Stimulated activated CD8-positive, alpha-beta memory T cell treated with anti-CD3 and anti-CD28 coated beads, Interleukin-7, amount 100 ng/mL, for 24 hours (primary cell): Measurements from ENCODE around the gene UBE2G2.
"Not testable (repeated sequence)": the region's sequence is repeated elsewhere in the genome, so short reads cannot be mapped to it uniquely, and the experiment has no call there.

Experiments used
- DNase-seq: peaks from one replicate; pipeline ENCODE4 v3.0.0-alpha.2; 2020; ENCODE audit warnings: low read depth

UBE2G2 gene

DNA sequence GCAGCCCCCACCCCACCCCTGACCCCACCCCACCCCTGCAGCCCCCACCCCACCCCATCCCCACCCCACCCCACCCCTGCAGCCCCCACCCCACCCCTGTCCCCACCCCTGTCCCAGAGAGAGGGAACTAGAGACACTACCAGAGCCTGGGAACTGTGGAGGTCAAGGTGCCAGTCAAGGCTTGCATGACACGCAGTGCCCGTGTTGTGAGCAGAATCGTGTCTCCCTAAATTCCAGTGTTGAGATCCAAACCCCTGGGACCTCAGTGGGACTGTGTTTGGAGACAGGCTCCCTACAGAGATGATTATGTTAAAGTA is 34.7 kb upstream of the UBE2G2 start:
- DNase-seq, result no peak

DNA sequence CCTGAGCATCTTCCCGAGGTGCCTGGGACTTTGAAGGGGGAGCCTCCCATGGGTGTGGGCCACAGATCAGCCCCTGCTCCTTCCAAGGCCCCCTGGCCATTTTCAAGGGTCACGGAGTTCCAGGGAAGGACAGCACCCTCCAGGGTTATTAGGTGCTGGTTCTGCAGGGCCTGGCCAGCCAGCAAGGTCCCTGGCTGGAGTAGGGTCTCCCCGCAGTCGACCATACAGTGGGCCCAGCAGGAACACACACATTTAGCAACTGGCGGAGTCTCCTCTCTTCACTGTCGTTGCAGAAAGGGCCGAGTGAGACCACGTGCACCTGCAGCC is 34.0 kb upstream of the UBE2G2 start:
- no peak for DNase-seq

DNA sequence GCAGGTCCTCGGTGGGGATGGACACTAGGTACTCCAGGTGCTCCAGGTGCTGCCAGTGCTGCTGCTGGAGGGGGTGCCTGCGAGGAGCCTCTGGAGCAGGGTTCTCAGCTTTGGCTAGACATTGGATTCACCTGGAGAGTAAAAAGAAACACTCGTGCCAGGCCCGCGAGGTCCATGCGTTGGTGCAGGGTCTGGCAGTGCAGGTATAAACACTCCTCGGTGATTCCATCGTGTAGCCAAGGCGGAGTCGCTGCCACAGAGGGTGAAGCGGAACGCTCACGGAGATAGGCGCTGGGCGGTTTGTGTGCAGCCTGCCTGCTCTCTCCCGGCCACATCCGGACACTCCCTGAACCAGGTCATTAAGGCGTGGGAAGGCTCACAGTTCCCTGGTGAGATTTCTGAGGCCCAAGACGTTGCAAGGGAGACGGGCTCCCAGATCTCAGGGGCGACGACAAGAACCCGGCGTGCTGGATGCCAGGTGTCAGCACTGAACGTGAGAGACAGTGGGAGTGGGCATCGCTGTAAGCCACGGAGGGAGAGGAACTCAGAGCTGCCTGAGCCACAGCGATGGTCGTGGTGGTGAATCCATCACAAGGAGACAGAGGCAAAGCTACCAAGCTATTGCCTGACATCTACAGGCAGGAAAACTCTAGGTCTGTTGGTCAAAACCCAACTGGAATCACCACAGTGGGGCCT is 33.5 kb upstream of the UBE2G2 start:
- no peak for DNase-seq

DNA sequence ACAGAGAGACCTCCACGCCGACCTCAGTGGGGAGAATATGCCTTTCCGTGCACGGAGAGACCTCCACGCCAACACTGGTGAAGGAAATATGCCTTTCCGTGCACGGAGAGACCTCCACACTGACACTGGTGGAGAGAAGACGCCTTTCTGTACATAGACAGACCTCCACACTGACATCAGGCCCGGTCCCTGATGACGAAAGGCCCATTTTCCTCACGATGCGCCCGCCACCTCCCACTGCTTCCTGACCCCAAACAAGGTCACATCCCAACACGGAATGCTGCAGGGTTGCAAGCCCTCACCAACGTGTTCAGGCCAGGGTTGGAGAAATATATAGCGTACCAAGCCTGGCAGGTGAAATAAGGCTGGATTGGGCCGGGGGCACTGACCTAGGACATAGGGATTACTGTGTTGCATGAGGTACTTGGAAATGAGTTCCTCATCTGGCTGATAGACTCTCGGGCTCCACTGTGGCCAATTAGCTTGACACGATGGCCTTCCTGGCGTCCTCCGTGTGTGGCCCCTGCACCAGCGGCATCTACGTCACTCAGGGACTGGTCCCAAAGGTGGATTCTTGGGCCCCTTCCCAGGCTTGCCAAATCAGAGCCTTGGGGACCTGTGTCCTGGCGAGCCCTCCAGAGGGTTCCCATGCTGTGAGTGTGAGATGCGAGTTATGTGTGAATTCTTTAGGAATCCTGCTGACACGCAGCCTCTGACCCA is 32.8 kb upstream of the UBE2G2 start:
- no peak for DNase-seq

DNA sequence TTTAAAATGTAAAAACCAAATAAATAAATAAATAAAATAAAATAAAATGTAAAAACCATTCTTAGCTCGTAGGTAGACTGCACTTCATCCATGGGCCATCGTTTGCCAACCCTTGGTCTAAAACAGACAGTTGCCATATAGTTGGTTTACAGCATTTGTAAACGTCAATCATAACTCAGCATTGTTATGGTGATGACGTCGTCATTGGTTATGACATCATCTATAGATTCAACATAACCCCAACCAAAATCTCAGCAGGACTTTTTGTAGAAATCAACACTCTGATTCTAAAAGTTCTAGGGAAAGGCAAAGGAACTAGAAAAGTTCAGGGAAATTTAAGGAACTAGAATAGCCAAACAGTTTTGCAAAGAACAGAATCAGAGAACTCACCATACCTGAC is 32.0 kb upstream of the UBE2G2 start:
- DNase-seq, result no peak

DNA sequence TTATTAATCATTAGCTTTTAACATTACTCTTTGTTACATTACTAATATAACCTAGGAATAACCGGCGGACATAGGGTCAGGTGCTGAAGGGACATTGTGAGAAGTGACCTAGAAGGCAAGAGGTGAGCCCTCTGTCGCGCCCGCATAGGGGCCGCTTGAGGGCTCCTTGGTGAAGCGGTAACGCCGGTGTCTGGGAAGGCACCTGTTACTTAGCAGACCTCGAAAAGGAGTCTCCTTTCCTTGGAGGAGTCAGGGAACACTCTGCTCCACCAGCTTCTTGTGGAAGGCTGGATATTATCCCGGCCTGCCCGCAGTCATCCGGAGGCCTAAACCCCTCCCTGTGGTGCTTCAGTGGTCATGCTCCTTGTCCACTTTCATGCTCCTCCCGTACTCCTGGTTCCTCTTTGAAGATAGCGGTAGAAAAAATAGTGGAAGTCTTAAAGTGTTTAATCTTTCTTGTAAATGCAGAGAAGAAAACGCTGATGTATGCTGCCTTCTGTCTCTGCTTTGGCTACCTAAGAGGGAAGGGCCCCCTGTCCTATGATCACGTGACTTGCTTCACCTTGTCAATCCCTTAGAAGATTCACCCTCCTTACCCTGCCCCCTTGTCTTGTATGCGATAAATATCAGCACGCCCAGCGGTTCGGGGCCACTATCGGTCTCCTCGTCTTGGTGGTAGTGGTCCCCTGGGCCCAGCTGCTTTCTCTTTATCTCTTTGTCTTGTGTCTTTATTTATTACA is 31.1 kb upstream of the UBE2G2 start:
- not testable (repeated sequence) for DNase-seq

DNA sequence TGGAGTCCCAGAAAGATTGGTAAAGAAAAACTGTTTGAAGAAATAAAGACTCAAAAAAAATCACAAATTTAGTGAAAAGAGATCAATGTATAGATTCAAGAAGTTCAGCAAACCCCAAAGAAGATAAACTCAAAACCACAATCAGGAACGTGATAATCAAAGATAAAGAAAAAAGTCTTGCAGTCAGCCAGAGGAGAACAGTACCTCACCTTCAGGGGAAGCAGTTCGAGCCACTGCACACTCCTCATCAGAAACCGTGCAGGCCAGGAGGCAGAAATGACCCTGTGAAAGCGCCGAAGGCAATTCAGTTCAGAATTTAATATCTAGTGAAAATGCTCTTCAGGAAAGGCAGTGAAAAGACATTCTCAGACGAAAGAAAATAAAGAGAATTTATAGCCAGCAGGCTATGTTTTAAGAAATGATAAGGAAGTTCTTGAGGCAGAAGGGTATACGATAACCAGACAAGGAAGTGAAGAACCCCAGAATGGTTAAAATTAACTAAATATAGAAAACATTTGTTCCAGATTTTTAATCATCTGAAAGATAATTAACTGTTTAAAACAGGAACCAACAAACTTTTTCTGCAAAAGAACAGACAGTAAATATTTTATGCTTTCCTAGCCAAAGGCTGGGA is 29.7 kb upstream of the UBE2G2 start:
- DNase-seq, result no peak

DNA sequence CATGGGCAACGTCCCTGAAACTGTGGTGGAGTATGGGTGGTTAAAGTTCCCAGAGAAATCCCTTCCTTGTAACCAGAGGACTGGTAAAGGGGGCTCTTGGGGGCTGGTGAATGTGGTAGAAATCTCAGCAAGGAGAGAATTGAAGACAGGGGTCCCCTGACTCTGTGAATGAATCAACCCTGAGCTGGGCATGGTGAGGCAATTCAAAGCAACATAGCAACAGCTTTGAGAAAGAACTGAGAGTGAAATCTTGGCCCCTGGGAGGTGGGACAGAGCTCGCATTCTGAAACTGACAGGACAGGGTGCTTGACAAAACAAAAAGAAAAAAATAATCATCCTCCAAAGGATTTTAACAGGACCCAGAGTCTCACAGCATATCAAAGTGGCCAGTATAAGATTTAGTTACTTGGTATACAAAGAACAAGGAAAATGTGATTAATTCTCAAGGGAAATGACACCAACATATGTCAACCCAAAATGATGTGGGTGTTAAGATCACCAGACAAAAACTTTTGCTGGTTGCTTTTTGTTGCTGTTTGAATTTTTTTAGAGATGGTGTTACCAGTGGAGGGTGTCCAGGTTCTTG is 28.0 kb upstream of the UBE2G2 start:
- DNase-seq, result no peak

DNA sequence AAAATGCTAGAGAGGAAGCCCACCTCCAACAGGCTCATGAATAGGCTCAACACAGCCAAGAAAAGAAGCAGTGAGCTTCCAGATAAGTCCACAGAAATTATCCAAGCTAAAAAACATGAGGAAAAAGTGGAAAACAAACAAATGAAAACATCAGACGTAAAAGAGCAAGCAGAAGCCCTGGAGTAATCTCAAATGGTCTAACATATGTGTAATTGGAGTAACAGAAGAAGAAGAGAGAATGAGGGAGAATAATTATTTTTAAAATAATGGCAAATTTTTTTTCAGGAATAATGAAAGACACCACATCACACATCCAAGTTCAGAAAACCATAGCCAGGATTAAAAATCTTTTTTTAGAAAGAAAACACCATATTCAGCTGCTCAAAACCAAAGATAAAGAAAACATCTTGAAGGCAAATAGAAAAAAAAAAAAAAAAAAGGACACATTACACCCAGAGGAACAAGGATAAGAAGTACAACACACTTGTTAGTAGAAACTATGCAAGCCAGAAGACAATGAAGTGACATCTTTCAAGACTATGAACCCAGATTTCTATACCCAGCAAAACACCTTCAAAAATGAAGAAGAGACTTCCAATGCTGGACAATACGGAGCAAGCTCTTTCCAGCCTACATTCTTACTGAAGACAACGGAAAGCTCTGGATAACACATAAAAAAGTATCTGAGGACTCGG is 26.9 kb upstream of the UBE2G2 start:
- DNase-seq, result no peak

DNA sequence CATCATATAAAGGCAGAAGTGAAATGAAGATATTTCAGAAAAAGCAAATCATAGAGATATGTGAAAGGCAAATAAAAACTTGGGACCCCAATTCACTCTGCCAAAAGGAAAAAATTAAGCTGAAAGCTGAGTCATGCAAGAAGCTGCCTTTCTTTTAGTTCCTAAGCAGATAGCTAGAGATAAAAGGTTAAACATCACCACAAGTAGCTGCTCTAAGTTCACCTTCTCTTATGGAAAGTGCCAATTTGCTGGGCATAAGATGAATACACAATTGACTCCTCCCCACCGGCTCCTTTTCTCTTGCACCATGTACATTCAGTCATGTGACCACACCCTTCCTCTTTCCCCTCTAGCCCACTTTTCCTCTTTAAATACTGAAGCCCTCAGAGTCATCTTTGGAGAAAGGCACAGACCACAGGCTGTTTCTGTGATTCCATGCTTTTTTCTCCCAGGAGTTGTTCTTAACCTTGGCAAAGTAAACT is 21.6 kb upstream of the UBE2G2 start:
- no peak for DNase-seq

DNA sequence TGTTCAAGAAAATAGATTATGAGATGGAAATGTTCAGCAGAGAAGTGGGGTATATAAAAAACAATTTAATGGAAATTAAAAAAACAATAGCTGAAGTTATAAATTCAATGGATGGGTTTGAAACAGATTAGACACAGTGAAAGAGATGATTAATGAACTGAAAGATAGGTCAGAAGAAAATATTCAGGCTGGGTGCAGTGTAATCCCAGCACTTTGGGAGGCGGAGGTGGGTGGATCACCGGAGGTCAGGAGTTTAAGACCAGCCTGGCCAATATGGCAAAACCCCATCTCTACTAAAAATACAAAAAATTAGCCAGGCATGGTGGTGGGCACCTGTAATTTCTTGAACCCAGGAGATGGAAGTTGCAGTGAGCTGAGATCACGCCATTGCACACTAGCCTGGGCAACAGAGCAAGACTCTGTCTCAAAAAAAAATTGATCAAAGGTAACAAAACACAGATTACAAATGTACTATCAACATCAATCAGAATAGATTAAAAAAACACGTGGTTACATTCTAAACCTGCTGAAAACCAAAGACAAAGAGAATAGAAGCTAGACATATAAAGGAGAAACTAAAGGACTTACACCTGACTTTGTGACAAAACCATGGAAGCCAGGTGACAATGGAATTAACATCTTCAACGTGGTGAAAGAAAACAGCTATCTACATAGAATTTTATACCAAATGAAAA is 21.0 kb upstream of the UBE2G2 start:
- DNase-seq, result no peak

DNA sequence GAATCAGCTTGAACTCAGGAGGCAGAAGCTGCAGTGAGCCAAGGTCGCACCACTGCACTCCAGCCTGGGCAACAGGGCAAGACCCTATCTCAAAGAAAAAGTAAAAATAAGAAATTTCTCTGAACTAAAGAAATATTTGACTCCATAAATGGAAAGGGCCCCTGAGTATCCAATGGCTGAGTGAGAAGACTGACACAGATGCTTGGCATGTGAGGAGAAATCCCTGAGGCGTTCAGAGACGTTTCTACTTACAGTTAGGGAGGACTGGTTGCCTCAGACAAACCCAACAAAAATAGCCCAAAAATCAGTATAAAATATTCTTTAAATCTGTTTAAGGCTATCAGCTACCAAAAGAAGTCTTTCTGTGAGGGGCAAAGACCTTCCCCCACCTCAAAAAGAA is 19.2 kb upstream of the UBE2G2 start:
- DNase-seq, result no peak

DNA sequence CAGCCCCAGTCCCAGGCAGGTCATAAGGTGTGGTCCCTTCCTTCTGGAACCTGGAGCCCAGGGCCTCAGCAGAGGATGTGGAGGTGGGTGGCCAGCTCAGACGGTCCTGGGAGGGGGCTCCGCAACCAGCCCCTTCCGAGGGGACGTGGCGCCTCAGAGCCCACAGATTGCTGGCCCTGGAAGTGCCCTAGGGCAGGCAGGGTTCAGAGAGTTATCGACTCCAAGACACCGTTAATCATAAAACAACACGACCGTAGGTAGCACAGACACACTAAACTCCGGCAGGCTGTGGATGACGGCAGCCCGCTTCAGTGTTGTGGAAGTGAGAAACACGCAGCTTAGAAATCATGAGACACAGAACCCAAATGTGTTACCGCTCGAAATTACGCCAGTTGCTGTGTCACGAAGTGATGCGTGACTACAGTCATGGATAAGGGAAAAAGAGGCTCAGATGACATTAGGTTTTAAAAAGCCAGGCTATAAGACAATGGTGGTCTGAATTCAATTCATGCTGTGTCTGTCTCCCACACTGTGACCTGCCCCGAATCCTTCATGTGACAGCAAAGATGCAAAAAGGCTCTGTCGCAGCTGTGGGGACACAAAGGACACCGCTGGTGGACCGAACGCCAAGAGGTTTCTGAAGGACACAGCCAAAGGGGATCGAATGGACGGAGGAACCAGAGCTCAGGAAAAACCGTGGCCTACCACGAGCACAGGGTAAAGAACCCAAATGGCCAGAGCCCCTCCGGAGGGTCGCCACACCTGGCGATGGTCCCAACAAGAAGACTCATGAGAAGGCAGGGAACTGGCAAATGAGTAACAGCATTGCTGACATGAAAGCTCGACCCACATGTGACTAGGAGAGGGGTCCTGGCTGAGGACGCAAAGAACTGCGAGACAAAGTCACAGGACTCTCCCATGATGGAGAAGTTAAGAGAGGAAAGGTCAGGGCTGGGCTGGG is 17.9 kb upstream of the UBE2G2 start:
- DNase-seq, result no peak

DNA sequence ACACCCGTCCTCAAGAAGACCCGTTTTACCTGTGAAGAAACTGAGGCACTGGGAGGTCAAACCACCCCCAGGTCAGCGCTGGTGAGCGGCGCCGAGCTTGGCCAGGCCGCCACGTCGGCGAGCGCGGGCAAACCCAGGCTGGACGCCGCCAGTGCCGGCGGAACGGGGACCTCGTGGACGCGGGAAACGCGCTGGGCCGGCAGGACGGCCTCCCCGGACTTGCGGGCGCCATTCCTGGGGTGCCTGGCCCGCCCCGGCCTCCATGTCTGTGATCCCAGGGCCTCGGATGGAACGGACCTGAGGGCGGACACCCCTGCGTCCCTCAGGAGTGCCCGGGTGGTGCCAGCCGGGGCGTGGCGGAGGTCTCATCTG is 17.0 kb upstream of the UBE2G2 start:
- DNase-seq, result no peak

DNA sequence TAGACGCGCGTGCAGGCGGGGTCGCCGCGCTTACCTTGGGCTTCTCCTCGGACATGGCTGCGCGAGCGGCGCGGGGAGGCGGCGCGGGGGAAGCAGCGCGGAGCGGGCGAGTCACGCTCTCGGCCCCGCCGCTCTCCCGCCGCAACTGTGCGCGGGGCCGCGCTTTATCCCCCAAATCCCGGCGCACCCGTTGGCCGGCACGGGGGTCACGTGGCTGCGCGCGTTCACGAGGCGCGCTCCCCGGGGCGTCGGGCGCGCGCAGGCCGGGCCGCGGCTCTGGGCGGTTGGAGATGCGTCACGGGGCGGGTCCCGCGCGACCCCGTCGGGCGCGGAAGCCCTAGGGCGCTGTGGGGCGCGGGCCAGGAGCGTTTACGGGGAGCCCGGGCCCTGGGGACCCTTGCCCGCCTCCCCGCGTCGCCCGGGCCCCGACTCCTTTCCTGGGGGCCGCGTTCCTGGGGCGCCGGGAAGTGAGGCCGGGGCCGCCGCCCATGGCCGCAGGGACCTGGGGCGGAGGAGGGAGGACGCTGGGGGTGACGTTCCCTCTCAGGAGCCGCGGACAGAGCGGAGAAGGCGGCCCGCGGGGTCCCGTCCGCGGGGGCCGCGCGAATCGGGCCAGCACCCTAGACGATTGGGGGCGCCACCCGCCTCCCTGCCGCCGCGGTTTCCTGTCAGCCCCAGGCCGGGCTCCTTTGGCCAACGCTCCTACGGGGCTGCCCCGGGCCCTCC is 16.5 kb upstream of the UBE2G2 start, which contains the start of gene SUMO3:
Gene SUMO3 (minus strand): TSS at position 149 of the 726 bp plus-strand sequence. CDS start 94 bp downstream, at position 55.
- DNase-seq, result peak; percentile 61

DNA sequence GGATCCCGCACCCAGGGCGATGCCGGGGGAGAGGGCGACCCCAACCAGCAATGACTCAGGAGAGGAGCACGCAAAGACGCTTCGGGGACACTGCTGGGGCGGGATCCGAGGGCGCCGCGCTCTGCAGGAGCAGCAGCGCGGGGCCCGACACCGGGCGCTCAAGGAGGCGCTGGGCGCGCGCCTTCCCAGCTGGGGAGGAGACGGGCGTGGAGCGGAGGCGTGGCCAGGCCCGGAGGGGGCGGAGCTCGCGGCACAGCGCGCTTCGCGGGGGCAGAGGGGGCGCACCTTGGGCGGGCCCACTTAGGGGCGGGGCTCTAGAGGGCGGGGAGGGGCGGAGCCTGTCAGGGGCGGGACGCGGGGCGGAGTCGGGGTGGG is 15.9 kb upstream of the UBE2G2 start:
- peak; percentile 80 for DNase-seq

DNA sequence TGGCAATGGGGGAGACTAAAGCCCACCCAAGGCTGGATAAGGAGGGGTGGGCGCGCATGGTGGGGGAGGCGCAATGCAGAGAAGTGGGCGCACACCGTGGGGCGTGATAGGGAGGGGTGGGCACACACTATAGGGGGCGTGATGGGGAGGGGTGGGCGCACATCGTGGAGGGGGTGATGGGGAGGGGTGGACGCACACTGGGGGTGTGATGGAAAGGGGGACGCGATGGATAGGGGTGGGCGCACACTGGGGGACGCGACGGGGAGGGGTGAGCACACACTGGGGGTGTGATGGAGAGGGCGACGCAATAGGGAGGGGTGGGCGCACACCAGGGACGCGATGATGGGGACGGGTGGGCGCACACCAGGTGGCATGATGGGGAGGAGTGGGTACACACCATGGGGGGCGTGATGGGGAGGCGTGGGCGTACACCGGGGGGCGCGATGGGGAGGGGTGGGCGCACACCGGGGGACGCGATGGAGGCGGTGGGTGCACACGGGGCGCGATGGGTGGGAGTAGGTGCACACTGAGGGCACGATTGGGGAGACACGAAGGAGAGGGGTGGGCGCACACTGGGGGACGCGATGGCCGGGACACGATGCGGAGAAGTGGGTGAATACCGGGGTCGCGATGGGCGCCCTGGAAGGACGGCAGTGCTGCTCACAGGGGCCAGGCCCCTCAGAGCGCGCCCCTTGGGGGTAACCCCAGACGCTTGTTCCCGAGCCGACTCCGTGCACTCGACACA is 15.3 kb upstream of the UBE2G2 start:
- DNase-seq, result no peak

DNA sequence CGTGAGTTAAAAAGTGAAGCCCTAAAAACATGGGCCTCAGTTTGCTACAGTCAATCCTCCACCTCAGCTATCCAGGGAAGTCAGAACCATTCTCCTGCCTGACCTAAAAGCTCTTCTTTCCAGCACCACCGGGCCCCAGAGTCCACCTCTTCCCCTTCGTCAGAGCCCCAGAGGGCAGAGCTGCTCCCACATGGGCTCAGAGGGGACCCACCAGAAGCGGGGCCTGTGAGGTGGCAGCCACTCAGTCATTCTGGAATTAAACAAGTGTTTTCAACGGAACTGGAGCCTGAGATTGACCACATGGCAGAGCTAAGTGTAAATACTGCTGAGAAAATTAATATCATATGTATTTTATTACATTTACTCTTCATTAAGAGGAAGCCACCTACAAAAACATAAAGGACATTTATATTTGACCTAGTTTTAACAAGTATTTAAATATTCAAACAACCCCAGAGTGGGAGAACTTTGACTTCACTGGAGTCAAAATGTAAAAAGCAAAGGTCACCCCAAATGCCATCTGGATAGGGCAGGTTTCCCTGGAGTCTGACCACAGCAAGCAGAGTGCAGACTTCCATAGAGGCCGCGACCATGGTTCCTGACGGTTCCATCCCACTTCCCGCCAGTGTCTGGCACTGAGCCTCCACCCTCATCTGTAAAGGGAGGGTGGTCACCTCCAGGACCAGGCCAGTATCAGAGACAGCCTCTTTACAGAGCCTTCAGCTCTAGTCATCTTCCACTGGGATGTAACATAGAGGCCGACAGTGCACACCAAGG is 14.4 kb upstream of the UBE2G2 start:
- DNase-seq, result no peak
